Stimulated activated CD8-positive, alpha-beta memory T cell treated with anti-CD3 and anti-CD28 coated beads, Interleukin-15, amount 100 ng/mL, for 24 hours (primary cell): ENCODE results near the gene DRG2.

Source experiments
- DNase-seq: peaks from one replicate; pipeline ENCODE4 v3.0.0-alpha.2; 2020; ENCODE audit warnings: low read depth

DRG2 gene, protein sequence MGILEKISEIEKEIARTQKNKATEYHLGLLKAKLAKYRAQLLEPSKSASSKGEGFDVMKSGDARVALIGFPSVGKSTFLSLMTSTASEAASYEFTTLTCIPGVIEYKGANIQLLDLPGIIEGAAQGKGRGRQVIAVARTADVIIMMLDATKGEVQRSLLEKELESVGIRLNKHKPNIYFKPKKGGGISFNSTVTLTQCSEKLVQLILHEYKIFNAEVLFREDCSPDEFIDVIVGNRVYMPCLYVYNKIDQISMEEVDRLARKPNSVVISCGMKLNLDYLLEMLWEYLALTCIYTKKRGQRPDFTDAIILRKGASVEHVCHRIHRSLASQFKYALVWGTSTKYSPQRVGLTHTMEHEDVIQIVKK

DNA sequence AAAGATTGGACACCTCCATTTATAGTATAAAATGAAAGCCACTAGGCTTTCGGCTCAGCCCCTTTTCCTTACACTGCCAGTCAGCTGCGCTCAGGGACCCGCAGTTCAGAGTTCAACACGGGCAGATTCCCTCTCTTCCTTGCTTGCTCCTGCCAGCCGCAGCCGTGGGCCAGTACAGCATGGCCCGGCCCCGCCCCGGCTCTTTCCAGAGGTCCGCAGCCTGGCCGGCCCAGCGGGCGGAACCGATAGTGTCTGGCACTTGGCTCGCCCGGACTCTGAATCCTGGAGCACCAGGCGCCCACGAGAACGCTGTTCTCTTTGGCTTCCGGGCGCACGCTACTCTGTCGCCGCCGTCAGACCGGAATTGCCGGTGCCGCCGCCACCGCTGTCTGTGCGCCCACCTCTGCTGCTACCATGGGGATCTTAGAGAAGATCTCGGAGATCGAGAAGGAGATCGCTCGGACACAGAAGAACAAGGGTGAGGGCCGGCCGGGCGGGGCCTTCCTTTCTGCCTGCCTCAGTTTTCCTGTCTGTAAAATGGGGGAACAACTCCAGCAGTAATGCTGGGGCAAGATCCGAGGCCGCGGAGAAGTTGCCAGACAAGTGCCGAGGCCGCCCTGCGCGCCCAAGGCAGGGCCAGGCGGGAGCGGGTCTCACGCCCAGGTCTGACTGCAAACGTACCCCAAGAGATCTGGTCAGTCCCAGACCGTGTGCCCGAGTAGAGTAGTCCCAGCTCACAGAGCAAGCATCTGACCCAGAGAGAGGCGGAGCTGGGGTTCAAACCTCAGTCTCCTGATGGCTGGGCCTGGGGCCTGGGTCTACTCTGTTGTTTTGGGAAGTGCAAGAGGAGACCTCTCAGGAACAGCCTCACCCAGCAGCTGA is at the start of gene DRG2:
Gene DRG2, plus strand, starts transcription at position 339 of the 882 bp plus-strand sequence. Its CDS starts 76 bp downstream, at position 415.
- DNase-seq: peak; percentile 79

DNA sequence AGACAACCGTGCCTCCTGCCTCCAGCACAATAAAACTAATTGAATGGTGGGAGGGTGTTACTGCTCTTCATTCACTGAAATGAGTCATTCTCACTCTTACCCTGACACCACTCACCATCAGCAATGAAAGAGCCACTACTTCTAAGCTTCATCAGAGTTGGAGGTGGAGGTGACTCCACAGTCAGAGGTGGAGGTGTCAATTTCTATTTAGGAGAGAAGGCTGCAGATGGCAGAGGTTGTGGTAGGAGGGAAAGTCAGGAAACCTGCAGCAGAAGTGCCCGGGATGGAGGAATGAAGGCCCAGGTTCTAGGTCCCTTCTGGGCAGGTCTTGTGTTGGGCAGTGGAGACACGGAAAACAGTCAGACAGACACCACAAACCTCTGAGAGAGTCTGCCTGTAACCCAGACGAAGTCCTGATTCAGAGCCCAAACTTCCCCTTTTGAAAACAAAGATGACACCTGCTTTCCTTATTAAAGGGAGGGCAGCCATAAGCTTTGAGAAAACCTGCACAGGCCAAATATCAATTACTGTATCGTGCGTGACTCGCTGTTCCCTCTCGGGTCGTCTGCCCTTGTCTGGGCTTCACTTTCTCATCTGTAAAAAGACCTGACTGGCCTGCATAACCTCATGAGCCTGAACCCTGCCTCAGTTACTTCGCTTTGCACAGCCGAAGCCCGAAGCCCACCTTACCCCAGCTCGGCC is 49.4 kb upstream of the DRG2 start:
- no peak for DNase-seq

DNA sequence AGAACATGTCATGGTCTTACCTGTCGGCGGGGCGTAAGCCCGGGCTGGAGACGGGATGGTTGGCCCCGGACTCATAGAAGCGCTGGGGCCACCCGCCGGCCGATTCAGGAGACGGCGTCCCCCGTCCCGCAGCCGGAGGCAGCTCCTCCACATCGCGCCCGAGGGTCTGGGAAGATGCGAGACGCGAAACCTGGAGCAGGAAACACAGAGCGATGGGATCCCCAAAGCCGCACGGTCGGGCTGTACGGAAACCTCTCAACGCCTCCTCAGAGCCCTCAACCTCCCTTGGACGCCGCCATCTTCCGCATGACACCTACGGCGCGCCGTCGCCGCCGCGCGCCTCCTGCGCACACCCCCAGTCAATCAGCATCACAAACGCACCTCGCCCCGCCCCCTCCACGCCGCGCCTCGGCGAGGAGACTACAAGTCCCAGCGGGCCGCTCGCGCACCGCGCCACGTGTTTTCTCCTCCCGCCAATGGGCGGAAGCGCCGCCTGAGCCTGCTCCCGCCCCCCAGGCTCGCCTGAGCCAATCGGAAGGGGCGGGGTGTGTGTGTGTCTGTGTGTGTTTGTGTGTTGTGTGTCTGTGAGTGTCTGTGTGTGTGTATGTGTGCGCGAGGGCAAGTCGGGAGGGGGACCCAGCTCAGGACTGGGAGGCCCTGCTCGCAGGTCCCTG is 48.8 kb upstream of the DRG2 start, which contains the start of the genes ATPAF2 and GID4:
Gene ATPAF2, minus strand, starts transcription at position 308 of the 674 bp plus-strand sequence. Its CDS starts 155 bp downstream, at position 153.
Gene GID4, plus strand, starts transcription at position 548 of the 674 bp plus-strand sequence. Its CDS starts 57 bp downstream, at position 605.
- peak; percentile 98 for DNase-seq

DNA sequence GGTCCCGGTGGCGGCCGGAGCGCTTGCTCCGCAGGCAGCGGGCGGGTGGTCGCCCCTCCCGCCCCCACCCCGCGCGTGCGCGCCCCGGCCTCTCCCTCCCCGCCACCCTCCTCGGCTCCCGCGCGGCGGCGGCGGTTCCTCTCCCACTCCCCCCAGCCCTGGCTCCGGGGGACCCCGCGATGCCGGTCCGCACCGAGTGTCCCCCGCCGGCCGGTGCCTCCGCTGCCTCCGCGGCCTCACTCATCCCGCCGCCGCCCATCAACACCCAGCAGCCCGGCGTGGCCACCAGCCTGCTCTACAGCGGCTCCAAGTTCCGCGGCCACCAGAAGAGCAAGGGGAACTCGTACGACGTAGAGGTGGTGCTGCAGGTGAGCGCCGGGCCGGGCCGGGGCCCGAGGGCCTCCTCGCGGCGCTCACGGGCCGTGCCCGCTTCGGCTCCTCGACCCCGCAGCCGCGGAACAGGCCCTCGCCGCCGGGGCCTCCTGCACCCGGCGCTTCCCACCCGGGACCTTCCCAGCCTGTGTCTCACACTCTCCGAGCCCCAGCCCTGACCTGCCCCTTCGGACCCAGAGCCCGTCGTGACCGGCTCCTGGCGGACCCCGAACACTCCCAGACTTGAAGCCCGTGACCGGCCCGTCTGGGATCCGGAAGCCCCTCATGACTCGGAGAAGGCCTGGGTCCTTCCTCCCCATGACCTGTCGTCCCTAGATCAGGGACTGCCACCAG is 48.0 kb upstream of the DRG2 start:
- DNase-seq: peak; percentile 3

DNA sequence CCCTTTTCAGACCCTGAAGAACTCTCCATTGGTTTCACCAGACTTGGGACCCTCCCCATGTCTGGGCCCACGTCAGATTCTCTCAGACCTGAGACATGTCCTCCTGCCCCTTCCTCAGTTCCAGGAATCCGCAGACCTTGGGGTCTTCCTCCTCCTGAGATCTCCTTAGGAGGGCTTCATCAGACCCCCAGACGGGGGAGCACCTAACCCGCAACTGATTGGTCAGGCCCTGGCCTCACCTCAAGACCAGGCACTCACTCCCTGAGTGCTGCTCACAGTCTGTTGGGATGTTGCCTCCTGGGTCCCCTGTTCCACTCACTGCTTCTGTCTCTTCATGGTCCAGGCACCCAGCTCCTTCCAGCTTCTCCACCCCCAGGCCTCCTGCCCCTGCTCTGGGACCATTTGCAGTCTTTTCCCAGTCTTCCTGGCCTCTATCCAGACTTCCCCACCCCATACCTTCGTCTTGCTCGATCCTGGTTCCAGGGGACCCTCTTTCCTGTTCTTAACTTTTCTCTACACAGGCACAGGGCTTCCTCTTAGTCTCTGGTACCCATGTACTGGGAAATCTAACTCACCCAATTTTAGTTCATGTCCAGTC is 47.4 kb upstream of the DRG2 start:
- no peak for DNase-seq

DNA sequence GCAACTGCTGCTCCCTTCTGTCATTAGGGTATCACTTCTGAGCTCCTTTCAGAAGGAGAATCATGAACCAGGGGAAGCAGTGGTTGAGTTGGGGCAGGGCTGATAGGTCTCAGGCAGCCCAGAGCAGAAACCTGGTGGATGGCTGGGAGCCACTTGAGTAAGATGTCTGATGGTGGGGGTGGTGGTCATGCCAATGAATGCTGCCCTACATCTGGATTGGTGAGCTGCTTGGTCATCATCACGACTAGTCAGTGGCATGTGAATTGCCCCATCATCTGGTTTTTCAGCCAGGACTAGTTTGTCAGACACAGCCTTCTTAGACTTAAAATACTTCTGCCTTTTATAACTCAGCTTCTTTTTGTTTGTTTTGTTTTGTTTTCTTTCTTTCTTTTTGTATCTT is 46.0 kb upstream of the DRG2 start:
- no peak for DNase-seq

DNA sequence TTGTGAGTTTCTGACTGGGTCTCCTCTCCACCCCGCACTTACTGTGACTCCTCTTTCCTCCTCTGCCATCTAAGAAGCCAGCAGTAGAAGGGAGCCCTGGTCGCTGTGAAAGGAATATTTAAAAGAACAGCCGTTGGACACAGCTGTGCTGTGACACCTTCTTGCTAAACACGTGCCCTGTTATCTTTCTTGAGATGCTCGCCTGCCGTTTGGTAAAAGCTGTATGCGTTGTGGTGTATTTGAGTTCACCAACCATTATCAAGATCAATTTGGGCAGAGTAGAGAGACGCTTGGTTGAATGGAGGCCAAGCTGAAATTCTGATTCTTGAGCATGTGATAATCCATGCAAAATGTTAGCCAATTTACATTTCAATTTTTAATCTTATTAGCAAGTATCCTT is 44.8 kb upstream of the DRG2 start:
- no peak for DNase-seq

DNA sequence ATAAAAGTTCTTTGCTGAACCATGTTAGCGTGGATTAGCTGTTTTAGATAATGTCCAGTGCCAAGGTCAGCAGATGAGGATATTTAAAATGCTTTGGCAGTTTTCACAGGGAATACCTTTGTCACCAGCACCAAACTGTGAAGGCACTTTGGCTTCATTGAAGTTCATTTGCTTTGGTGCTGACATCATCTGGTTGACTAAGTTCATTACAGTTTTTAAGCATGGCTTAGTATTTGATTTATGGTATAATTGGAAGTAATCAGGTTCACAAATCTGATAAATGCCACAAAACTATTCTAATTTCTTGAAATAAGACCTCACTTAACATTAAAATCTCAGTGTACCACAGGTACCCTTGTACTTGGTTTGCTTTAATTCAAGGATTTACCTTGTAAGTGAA is 44.3 kb upstream of the DRG2 start:
- no peak for DNase-seq

DNA sequence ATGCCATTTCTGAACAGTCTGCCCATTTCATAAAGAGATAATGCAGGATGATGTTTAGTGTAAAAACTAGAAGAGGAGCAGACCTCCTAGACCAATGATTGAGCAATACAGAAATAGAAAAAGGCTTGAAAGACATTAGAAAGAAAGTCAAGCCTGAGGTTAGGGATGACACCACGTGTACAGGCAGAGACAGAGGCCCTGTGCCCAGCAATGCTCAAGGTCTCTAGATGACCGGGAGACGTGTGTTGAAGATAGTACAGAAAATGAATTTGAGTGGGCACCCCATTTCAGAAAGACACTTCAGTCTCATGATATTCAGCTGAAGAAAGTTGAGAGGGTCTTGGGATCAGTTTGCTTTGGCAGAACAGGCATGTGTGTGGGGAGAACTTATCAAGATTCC is 43.1 kb upstream of the DRG2 start:
- no peak for DNase-seq

DNA sequence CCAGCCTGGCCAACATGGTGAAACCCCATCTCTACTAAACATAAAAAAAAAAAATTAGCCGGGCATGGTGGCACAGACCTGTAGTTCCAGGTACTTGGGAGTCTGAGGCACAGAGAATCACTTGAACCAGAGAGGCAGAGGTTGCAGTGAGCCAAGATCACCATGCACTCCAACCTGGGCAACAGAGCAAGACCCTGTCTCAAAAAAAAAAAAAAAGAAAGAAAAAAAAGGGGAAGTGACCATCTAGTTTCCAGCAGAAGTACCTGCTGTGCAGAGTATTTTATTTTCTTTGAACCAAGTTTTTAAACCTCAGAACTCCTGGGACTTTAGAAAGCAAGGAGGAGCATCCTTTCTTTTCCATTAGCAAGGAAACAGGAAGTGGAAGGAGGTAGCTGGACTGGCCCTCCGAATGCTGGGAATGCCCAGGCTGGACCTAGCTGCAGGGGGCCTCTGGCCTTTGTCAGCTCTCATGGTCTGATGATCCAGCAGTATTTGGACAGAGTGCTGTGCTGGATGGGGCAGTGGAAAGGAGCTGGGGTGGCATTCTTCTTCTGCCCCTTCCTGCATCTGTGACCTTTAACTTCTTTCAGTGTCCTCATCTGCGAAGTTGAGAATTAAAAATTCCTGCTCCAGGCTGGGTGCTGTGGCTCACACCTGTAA is 41.9 kb upstream of the DRG2 start:
- no peak for DNase-seq

DNA sequence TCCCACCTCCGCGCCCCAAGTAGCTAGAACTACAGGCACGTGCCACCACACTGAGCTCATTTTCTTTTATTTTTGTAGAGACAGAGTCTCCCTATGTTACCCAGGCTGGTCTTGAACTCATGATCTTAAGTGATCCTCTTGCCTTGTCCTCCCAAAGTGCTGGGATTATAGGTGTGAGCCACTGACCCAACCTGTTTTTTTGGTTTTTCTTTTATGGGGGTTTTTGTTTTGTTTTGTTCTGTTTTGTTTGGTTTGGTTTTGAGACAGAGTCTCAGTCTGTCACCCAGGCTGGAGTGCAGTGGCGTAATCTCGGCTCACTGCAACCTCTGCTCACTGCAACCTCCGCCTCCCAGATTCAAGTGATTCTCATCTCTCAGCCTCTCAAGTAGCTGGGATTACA is 32.2 kb upstream of the DRG2 start:
- no peak for DNase-seq

DNA sequence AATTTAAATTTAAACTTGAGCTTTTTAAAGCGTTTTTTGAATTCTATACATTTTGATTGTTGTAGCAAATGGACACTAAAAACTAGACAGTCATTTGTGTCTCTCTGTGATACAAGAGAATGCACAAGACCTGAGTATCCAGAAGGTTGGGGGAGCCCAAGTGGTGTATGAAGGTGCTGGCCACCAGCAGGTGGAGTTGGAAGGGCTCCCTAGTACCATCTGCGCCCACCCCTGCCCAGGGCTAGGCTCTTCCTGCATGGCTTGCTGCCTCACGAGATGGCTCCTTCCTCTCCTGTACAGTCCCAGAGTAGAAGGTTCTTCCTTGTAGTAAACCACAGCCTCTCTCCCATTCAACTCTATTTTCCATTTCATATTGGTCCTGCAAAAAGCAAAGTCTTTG is 31.5 kb upstream of the DRG2 start:
- no peak for DNase-seq

DNA sequence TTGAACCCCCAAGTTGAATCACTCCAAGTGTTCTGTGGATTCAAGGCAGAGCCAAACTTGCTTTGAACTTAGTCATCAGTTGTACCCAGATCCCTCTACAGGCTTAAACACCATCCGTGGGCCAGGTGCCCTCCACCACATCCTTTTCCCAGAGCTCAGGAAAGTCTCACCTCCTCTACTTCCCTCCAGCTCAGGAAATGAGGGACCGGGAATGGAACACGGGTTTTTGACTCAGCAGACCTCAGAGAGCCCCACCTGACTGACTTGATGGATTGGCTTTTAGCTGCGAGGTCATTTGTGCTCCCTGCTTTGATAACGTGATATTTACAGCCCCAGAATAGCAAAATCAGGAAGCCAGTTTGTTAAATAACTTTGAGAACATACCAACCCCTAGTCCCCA is 28.5 kb upstream of the DRG2 start:
- DNase-seq: no peak

DNA sequence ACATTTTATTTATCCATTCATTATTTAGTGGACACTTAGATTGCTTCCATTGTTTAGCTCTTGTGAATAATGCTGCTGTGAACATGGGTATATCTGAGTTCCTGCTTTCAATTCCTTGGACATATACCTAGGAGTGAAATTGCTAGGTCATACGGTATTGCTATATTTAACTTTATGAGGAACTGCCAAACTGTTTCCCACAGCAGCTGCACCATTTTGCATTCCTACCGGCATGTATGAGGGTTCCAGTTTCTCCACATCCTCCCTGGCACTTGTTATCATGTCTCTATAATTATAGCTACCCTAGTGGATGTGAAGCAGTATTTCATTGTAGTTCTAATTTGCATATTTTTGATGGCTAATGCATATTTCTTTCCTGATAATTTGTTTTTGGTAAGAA is 23.7 kb upstream of the DRG2 start:
- DNase-seq: no peak

DNA sequence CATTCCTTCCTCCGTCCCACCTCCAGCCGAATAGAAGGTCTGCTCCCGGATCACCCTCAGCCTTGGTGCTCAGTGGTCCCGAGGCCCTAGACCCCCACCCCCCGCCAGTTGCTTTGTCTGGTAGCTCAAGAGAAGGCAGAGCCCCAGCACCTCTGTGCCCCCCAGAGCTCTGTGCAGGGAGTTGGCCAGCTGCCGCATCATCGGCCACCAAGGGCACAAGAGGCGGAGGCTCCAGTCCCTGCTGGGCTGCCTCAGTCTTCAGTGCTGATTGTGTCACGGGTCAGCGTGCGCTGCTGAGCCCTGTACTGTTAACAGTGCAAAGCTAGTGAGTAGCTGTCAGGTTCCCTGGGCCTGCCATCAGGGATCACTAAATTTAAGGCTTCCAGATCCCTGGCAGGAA is 22.2 kb upstream of the DRG2 start:
- DNase-seq: no peak

DNA sequence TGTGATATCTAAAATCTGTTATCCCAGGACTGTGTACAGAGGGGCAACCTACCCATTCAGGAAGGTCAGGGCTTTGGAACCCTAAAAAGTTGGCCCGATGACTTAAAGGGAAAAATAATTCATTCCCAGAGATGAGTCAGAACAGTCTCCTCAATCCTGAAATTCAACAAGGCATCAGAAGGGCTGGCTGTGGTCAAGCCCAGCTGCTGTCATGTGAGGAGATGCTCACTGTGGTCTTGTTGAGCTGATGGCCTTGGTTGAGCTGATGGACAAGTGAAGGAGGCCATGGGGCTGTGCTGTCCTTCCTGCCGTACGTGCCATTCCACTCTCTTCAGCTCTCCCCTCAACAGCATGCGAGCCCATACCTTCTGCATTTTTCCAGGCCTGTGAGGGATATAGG is 20.9 kb upstream of the DRG2 start:
- DNase-seq: no peak

DNA sequence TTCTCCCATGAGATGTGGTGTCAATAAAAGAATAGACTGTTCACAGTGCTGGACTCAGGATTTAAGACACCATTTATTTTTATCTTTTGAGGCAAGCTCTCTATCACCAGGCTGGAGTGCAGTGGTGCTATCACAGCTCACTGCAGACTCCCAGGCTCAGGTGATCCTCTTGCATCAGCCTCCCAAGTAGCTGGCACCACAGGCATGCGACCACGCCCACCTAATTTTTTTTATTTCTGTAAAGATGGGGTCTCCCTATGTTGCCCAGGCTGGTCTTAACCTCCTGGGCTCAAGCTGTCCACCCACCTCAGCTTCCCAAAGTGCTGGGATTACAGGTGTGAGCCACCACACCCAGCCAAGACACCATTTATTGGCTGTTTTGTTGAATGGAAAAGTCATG is 18.6 kb upstream of the DRG2 start:
- no peak for DNase-seq

DNA sequence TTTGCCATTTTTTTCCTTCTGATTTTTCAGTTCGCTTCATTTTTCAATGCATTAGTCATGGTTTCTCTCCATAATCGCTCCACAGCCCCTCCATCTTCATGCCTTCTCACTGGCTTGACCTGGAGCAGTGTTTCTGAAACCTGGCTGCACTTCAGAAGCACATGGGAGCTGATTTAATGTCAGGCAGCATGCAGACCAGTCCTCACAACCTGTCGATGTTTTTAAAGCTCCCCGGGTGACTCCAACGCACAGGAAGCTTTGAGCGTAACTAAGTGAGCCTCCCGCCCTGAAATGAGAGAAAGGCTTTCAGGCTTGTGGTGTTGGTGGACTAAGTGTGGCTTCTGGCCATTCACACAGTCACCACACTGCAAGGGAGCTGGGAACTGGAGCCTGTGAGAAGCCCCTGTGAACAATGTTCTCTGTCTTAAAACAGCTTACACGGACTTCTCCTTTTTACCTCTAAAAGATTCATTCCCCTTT is 16.8 kb upstream of the DRG2 start:
- DNase-seq: no peak

DNA sequence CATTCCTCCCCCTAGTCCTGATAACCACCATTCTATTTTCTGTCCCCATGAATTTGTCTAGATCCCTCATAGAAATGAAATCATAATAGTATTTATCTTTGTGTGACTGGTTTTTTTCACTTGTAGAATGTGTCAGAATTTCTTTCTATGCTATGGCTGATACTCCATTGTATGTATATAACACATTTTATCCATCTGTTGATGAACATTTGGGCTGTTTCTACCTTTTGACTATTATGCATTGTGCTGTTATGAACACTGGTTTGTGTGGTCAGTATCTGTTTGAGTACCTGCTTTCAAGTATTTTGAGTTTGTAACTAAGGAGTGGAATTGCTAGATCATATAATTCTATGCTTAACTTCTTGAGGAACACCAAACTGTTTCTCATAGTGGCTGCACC is 16.0 kb upstream of the DRG2 start:
- no peak for DNase-seq
